HepG2 (cell line): ENCODE measurements around the gene CTRL. TPM values are rescaled to one million over a fixed set of nuclear protein-coding genes. Genes with fewer than 3 reads are reported as not detected.

Experiments
- ATAC-seq: fragments of 200-7000 bp; cut with Tn5 transposase; 3 replicates; pipeline ENCODE4 v1.9.1; 2020; ENCODE audit warnings: mild to moderate bottlenecking, moderate library complexity
- BruUV-seq: library from RNA; stranded (reverse); fragments of 400-500 nt; replicated peaks from 2 replicates; lab custom pipeline; 2021; lab: Mats Ljungman, UMichigan
- CTCF ChIA-PET: fragments of 300-600 bp; formaldehyde crosslinking; extraction: SDS; loops from one replicate; lab custom pipeline; 2021; ENCODE audit warnings: low total read pairs, inconsistent platforms, low intra/inter-chr PET ratio; lab: Yijun Ruan, JAX
- POLR2A ChIA-PET: fragments of 350-600 bp; sonication (Branson Sonifier 250); formaldehyde crosslinking; loops from one replicate; lab custom pipeline; 2020; ENCODE audit warnings: antibody characterized with exemption, inconsistent platforms; lab: Yijun Ruan, JAX
- DNase-seq: peaks from one replicate; pipeline ENCODE4 v3.0.0-alpha.2; 2015; ENCODE audit warnings: low spot score
- FAIRE-seq: peaks from 3 replicates; lab custom pipeline; 2011; peaks lifted over from hg19 to GRCh38; lab: Jason Lieb, UNC
- H2AFZ ChIP-seq: one replicate; pipeline ENCODE4 v1.6.1; 2011; ENCODE audit warnings: low read length, inconsistent platforms
- H3K27ac ChIP-seq: fragments of 300-600 bp; 3 replicates; pipeline ENCODE4 v1.8.0; 2011; ENCODE audit warnings: mixed run types, mild to moderate bottlenecking, mixed read lengths, low read length, inconsistent platforms; ENCODE audit not compliant: insufficient read depth; ENCODE audit errors: extremely low read length
- H3K27me3 ChIP-seq, 2 experiments: fragments of 200-600 bp in 1 of 2; 2 replicates in 1 of 2; 3 replicates in 1 of 2; pipeline versions ENCODE4 v1.6.0 to v1.8.0; 2011; ENCODE audit warnings: low read length in 2 of 2, mild to moderate bottlenecking in 2 of 2, moderate library complexity in 2 of 2, inconsistent platforms in 1 of 2; ENCODE audit not compliant: insufficient read depth in 2 of 2, control insufficient read depth in 1 of 2
- H3K36me3 ChIP-seq, 2 experiments: fragments of 200-600 bp in 1 of 2; replicated peaks in 1 of 2; 2 replicates in 1 of 2; 3 replicates in 1 of 2; pipeline versions ENCODE4 v1.5.1 to v1.8.0; 2011; ENCODE audit warnings: low read length in 2 of 2, inconsistent platforms in 1 of 2; ENCODE audit not compliant: insufficient read depth in 2 of 2, control insufficient read depth in 1 of 2
- H3K4me1 ChIP-seq: 2 replicates; pipeline ENCODE4 v1.5.1; 2012; ENCODE audit warnings: low read length, inconsistent platforms; ENCODE audit not compliant: insufficient read depth
- H3K4me2 ChIP-seq: 2 replicates; pipeline ENCODE4 v1.6.0; 2011; ENCODE audit warnings: low read depth, low read length, inconsistent platforms
- H3K4me3 ChIP-seq, 3 experiments: fragments of 200-600 bp in 1 of 3; sonication (generic), shearing (Covaris generic) in 1 of 3; replicated peaks in 1 of 3; 2 replicates each; pipeline ENCODE4 v1.5.1; 2011 to 2016; ENCODE audit warnings: low read length in 3 of 3, inconsistent platforms in 2 of 3, low read depth in 2 of 3, mild to moderate bottlenecking in 2 of 3, control low read depth in 1 of 3, mixed read lengths in 1 of 3; ENCODE audit not compliant: insufficient read depth in 1 of 3
- H3K79me2 ChIP-seq: one replicate; pipeline ENCODE4 v1.6.1; 2011; ENCODE audit warnings: low read length, inconsistent platforms; ENCODE audit not compliant: insufficient read depth
- H3K9ac ChIP-seq: 2 replicates; pipeline ENCODE4 v1.6.0; 2011; ENCODE audit warnings: mild to moderate bottlenecking, low read depth, low read length, inconsistent platforms; ENCODE audit not compliant: insufficient read depth
- H3K9me3 ChIP-seq: 2 replicates; pipeline ENCODE4 v1.5.1; 2012; ENCODE audit warnings: mild to moderate bottlenecking, low read length
- H4K20me1 ChIP-seq: 2 replicates; pipeline ENCODE4 v1.6.0; 2011; ENCODE audit warnings: inconsistent platforms, mild to moderate bottlenecking, low read length, moderate library complexity; ENCODE audit not compliant: insufficient read depth
- AGO2 ChIP-seq: fragments of 200-400 bp; formaldehyde crosslinking; optimal IDR thresholded peaks from 2 replicates; pipeline ENCODE3; 2017; ENCODE audit warnings: mild to moderate bottlenecking, low read depth, low read length, moderate library complexity
- PAF1 ChIP-seq: IDR thresholded peaks from 2 replicates; pipeline ENCODE4 v1.6.1; 2016; ENCODE audit warnings: missing genetic modification reagents, missing compliant biosample characterization
- REL ChIP-seq: sonication (generic); formaldehyde crosslinking; conservative IDR thresholded peaks from 2 replicates; pipeline ENCODE4 v1.8.0; 2022; ENCODE audit warnings: mild to moderate bottlenecking, missing genetic modification reagents, moderate library complexity
- RXRA ChIP-seq: sonication (generic); formaldehyde crosslinking; IDR thresholded peaks from 2 replicates; pipeline ENCODE4 v1.5.1; 2020; ENCODE audit warnings: missing genetic modification reagents
- ZNF768 ChIP-seq: sonication (generic); formaldehyde crosslinking; IDR thresholded peaks from 2 replicates; pipeline ENCODE4 v1.4.0; 2020; ENCODE audit warnings: missing genetic modification reagents
- WGBS: methylation state at CpG from one replicate; pipeline ENCODE4 v1.1.6; 2017; ENCODE audit warnings: low lambda C conversion rate; 5-methylcytosine and 5-hydroxymethylcytosine counted together
- in situ Hi-C: cut with HindIII; loops from 2 replicates; pipeline ENCODE4 v1.10.0; 2017; ENCODE audit warnings: low pct_unique_long_range_greater_than_20kb; ENCODE audit not compliant: extremely low pct_ligation_motif_present
- intact Hi-C: fragments of 100-400 bp; cut with micrococcal nuclease; formaldehyde crosslinking; loops from one replicate; pipeline ENCODE4 v1.10.0; 2022; ENCODE audit not compliant: unreplicated experiment
- polyA plus RNA-seq, 8 experiments: library from polyadenylated mRNA; depleted of rRNA in 3 of 8; stranded (reverse) in 7 of 8; unstranded in 1 of 8; fragments of >200 nt; fragmentation: Illumina TruSeq in 4 of 8; extraction: Trizol in 4 of 8; gene quantifications; 2 replicates each; pipeline versions ENCODE4 v1.2.1 to v1.2.3, GENCODE V29; 2011 to 2016; ENCODE audit warnings: low read depth in 4 of 8, missing spikeins in 1 of 8, mixed read lengths in 1 of 8; ENCODE audit not compliant: insufficient read depth in 1 of 8
- total RNA-seq, 5 experiments: library from RNA; depleted of rRNA; stranded (reverse); fragments of >200 nt; fragmentation: Illumina TruSeq; extraction: Trizol; gene quantifications; 2 replicates each; pipeline ENCODE4 v1.2.3, GENCODE V29; 2016; ENCODE audit warnings: low read depth in 1 of 5
- TF ChIP-seq, protein P1 (sequence below): sonication (generic); formaldehyde crosslinking; IDR thresholded peaks from 2 replicates; pipeline ENCODE4 v1.5.0; 2020; ENCODE audit warnings: missing genetic modification reagents
- TF ChIP-seq, protein P2 (sequence below): fragments of 450-650 bp; IDR thresholded peaks from 2 replicates; pipeline ENCODE4 v1.6.1; 2017
- TF ChIP-seq, protein P3 (sequence below): sonication (generic); formaldehyde crosslinking; IDR thresholded peaks from 2 replicates; pipeline ENCODE4 v1.4.0; 2020; ENCODE audit warnings: missing genetic modification reagents, mild to moderate bottlenecking, borderline replicate concordance
- TF ChIP-seq, protein P4 (sequence below): sonication (generic); formaldehyde crosslinking; IDR thresholded peaks from 2 replicates; pipeline ENCODE4 v1.4.0; 2020; ENCODE audit warnings: missing genetic modification reagents

Gene CTRL
- total and polyA plus RNA-seq, 2 of the 13 experiments (the other 11 are each of a cell fraction or from before 2014, with no cell fraction given): 1.9 to 2.7 TPM

- H3K79me2 ChIP-seq: no peaks in the 10 kb centered on the region
- POLR2A ChIA-PET: interaction anchor here (1.5 kb wide), 1 partner anchor 12 kb away, joined by 9 read pairs; no protein-coding TSS in a partner anchor
- H3K4me2 ChIP-seq: no peak overlapping the region
- peak overlapping the region; percentile 18 for H3K27ac ChIP-seq
- CTCF ChIA-PET: no interaction called here
- intact Hi-C loops (no loop called here), in situ Hi-C loops (no loop called here)
- no peak for DNase-seq
- BruUV-seq: no TSS peak
- H3K9me3 ChIP-seq: no peaks in the 10 kb centered on the region
- no peaks in the 10 kb centered on the region for H3K27me3 ChIP-seq
- TF ChIP-seq, protein P1, sequence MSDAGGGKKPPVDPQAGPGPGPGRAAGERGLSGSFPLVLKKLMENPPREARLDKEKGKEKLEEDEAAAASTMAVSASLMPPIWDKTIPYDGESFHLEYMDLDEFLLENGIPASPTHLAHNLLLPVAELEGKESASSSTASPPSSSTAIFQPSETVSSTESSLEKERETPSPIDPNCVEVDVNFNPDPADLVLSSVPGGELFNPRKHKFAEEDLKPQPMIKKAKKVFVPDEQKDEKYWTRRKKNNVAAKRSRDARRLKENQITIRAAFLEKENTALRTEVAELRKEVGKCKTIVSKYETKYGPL (CRISPR knock-in tag): no peak
- TF ChIP-seq, protein P2, sequence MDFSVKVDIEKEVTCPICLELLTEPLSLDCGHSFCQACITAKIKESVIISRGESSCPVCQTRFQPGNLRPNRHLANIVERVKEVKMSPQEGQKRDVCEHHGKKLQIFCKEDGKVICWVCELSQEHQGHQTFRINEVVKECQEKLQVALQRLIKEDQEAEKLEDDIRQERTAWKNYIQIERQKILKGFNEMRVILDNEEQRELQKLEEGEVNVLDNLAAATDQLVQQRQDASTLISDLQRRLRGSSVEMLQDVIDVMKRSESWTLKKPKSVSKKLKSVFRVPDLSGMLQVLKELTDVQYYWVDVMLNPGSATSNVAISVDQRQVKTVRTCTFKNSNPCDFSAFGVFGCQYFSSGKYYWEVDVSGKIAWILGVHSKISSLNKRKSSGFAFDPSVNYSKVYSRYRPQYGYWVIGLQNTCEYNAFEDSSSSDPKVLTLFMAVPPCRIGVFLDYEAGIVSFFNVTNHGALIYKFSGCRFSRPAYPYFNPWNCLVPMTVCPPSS: no peak
- TF ChIP-seq REL (CRISPR knock-in tag): no peak
- 0 out of 2 replicates have a peak, but pooled peaks have one; percentile 52 for TF ChIP-seq PAF1 (CRISPR knock-in tag)
- peak; percentile 60 for TF ChIP-seq AGO2
- 0 out of 2 replicates have a peak, but pooled peaks have one; percentile 23 for TF ChIP-seq RXRA (CRISPR knock-in tag)
- TF ChIP-seq, protein P3, sequence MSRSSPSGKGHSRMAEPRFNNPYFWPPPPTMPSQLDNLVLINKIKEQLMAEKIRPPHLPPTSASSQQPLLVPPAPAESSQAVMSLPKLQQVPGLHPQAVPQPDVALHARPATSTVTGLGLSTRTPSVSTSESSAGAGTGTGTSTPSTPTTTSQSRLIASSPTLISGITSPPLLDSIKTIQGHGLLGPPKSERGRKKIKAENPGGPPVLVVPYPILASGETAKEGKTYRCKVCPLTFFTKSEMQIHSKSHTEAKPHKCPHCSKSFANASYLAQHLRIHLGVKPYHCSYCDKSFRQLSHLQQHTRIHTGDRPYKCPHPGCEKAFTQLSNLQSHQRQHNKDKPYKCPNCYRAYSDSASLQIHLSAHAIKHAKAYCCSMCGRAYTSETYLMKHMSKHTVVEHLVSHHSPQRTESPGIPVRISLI (CRISPR knock-in tag): no peak
- TF ChIP-seq, protein P4, sequence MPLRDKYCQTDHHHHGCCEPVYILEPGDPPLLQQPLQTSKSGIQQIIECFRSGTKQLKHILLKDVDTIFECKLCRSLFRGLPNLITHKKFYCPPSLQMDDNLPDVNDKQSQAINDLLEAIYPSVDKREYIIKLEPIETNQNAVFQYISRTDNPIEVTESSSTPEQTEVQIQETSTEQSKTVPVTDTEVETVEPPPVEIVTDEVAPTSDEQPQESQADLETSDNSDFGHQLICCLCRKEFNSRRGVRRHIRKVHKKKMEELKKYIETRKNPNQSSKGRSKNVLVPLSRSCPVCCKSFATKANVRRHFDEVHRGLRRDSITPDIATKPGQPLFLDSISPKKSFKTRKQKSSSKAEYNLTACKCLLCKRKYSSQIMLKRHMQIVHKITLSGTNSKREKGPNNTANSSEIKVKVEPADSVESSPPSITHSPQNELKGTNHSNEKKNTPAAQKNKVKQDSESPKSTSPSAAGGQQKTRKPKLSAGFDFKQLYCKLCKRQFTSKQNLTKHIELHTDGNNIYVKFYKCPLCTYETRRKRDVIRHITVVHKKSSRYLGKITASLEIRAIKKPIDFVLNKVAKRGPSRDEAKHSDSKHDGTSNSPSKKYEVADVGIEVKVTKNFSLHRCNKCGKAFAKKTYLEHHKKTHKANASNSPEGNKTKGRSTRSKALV (CRISPR knock-in tag): no peak
- TF ChIP-seq ZNF768 (CRISPR knock-in tag): no peak
- TF ChIP-seq, all 625 proteins: peak for 3
- Histone ChIP-seq H4K20me1 (no peaks in the 10 kb centered on the region; the same call in 1 of the 2 replicates), H3K4me3 (no peak overlapping the region), H3K4me1 (peaks cover 17% of the 10 kb centered on the region), H2AFZ (no peak overlapping the region), H3K9ac (no peak overlapping the region), H3K36me3 (peaks cover 51 to 77% of the 10 kb centered on the region in 2 experiments)
- ATAC-seq: no peak
- FAIRE-seq: no peak
- WGBS: 97% methylated on average over 8 of the region's 8 CpGs
Observed at GRCh38 chr16:67953641-67954375, 22.1 kb upstream of the CTRL start.
